ENCODE data around the gene KRT8. TPM values are rescaled to one million over a fixed set of nuclear protein-coding genes. Genes with fewer than 3 reads are reported as not detected.

The KRT8 gene
- 785 and 1,054 TPM in 2 replicates for total RNA-seq

GRCh38 chr12:52904509-52905300, at the start of gene KRT8:
TSS of gene KRT8 (minus strand) at chr12:52905076. CDS start at chr12:52904981, 95 bp downstream.

GRCh38 chr12:52848661-52849255, 56.1 kb downstream of the KRT8 start, which contains the start of gene KRT78:
TSS of gene KRT78 (minus strand) at chr12:52848994. CDS start at chr12:52848930, 64 bp downstream.

Other genes starting within 250 kb of the KRT8 start
- gene KRT1, start 224.7 kb downstream of the KRT8 start, total RNA-seq, result not detected in 2 replicates
- gene KRT77, start 201.6 kb downstream of the KRT8 start, total RNA-seq, result not detected in 2 replicates
- not detected in 2 replicates for gene KRT76, start 127.7 kb downstream of the KRT8 start, total RNA-seq
- not detected in 2 replicates for gene KRT3, start 109.0 kb downstream of the KRT8 start, total RNA-seq
- gene KRT4, start 91.0 kb downstream of the KRT8 start, total RNA-seq, result not detected in 2 replicates
- gene KRT79, start 70.8 kb downstream of the KRT8 start, total RNA-seq, result 0.16 TPM in 1 of 2 replicates, not detected in the other
- gene KRT78, start 56.1 kb downstream of the KRT8 start, total RNA-seq, result not detected in 2 replicates
- 833 and 942 TPM in 2 replicates for gene KRT18, start 44.0 kb upstream of the KRT8 start, total RNA-seq
- 286 and 397 TPM in 2 replicates for gene EIF4B, start 101.4 kb upstream of the KRT8 start, total RNA-seq
- 19.6 and 39.2 TPM in 2 replicates for gene TNS2, start 145.0 kb upstream of the KRT8 start, total RNA-seq
- 22.7 and 24.0 TPM in 2 replicates for gene SPRYD3, start 174.3 kb upstream of the KRT8 start, total RNA-seq
- 120 and 258 TPM in 2 replicates for gene IGFBP6, start 192.6 kb upstream of the KRT8 start, total RNA-seq
- not detected in 2 replicates for gene SOAT2, start 198.4 kb upstream of the KRT8 start, total RNA-seq